ENCODE results near the gene DNAJC6. TPM values are rescaled to one million over a fixed set of nuclear protein-coding genes. Genes with fewer than 3 reads are reported as not detected.

Gene DNAJC6
- total and polyA plus RNA-seq, 8 donors: 0.46 to 4.3 (median 1.9) TPM

- WGBS, 2 donors: 87 to 93% methylated on average over 2 of the region's 2 CpGs
- no peak for FAIRE-seq
- Histone ChIP-seq H3K4me1 (no peaks in the 10 kb centered on the region), H3K36me3 (no peaks in the 10 kb centered on the region), H3K4me3 (no peak overlapping the region), H3K9me3 (no peaks in the 10 kb centered on the region), H3K27ac (no peak overlapping the region), H3K27me3 (no peaks in the 10 kb centered on the region)
- DNase-seq: no peak
- intact Hi-C loops (cut with DNase I): no loop called here
- TF ChIP-seq CTCF (IDR thresholded peaks at IDR 0.05): no peak
- no peak for ATAC-seq
Observed at GRCh38 chr1:65346190-65346589, 36.8 kb downstream of the DNAJC6 start.

- intact Hi-C loops (cut with DNase I): no loop called here
- H3K4me3 ChIP-seq: no peak overlapping the region
- FAIRE-seq: no peak
- no peaks in the 10 kb centered on the region for H3K27me3 ChIP-seq
- DNase-seq: no peak
- no peaks in the 10 kb centered on the region for H3K4me1 ChIP-seq
- no peak for TF ChIP-seq CTCF (IDR thresholded peaks at IDR 0.05)
- H3K9me3 ChIP-seq: no peaks in the 10 kb centered on the region
- 90 to 91% methylated on average over 7 of the region's 7 CpGs for WGBS, 2 donors
- H3K36me3 ChIP-seq: no peaks in the 10 kb centered on the region
- no peak overlapping the region for H3K27ac ChIP-seq
- no peak for ATAC-seq
Observed at GRCh38 chr1:65355031-65355712, 45.8 kb downstream of the DNAJC6 start.

- no peak for DNase-seq
- Histone ChIP-seq H3K4me1 (no peaks in the 10 kb centered on the region), H3K9me3 (no peaks in the 10 kb centered on the region), H3K27me3 (no peaks in the 10 kb centered on the region), H3K36me3 (no peaks in the 10 kb centered on the region), H3K27ac (no peak overlapping the region), H3K4me3 (no peak overlapping the region)
- WGBS, 2 donors: 88 to 95% methylated on average over 6 of the region's 6 CpGs
- ATAC-seq: no peak
- intact Hi-C loops (cut with DNase I): no loop called here
- FAIRE-seq: no peak
- TF ChIP-seq CTCF (IDR thresholded peaks at IDR 0.05): no peak
Observed at GRCh38 chr1:65357291-65357960, 48.1 kb downstream of the DNAJC6 start.

GRCh38 chr1:65359888-65360287, 50.5 kb downstream of the DNAJC6 start:
- Histone ChIP-seq H3K9me3 (no peaks in the 10 kb centered on the region), H3K36me3 (no peaks in the 10 kb centered on the region), H3K27ac (no peak overlapping the region), H3K4me1 (no peaks in the 10 kb centered on the region), H3K27me3 (no peaks in the 10 kb centered on the region), H3K4me3 (no peak overlapping the region)
- DNase-seq: no peak
- TF ChIP-seq CTCF (IDR thresholded peaks at IDR 0.05): no peak
- no peak for ATAC-seq
- FAIRE-seq: no peak
- intact Hi-C loops (cut with DNase I): no loop called here
- WGBS, 2 donors: 59 to 65% methylated on average over 3 of the region's 3 CpGs

- WGBS, 2 donors: 57 to 64% methylated on average over 5 of the region's 5 CpGs
- Histone ChIP-seq H3K27ac (no peak overlapping the region), H3K36me3 (no peaks in the 10 kb centered on the region), H3K4me3 (no peak overlapping the region), H3K4me1 (no peaks in the 10 kb centered on the region), H3K9me3 (no peaks in the 10 kb centered on the region), H3K27me3 (no peaks in the 10 kb centered on the region)
- intact Hi-C loops (cut with DNase I): no loop called here
- no peak for DNase-seq
- no peak for TF ChIP-seq CTCF (IDR thresholded peaks at IDR 0.05)
- no peak for FAIRE-seq
- ATAC-seq: no peak
Observed at GRCh38 chr1:65360648-65361047, 51.3 kb downstream of the DNAJC6 start.

All from pancreas (tissue), 10 donors.